ENCODE results near the gene ZBTB33.

The ZBTB33 gene

GRCh38 chrX:120260369-120260768 is 9.8 kb downstream of the ZBTB33 start:
- Mint-ChIP-seq H3K27me3 (ENCODE audit: low read depth, poor library complexity) (no peaks in the 10 kb centered on the region), H3K4me1 (no peaks in the 10 kb centered on the region), H3K9me3 (peaks cover 25% of the 10 kb centered on the region), H3K4me3 (no peak overlapping the region), H3K27ac (no peak overlapping the region), H3K36me3 (ENCODE audit: low read depth) (peaks cover 8% of the 10 kb centered on the region)
- TF ChIP-seq CTCF (IDR thresholded peaks at IDR 0.05) = no peak
- no peak for DNase-seq

GRCh38 chrX:120262859-120263708 is 12.5 kb downstream of the ZBTB33 start:
- TF ChIP-seq CTCF (IDR thresholded peaks at IDR 0.05) = no peak
- no peaks in the 10 kb centered on the region for H3K4me1 Mint-ChIP-seq
- no peak overlapping the region for H3K4me3 Mint-ChIP-seq
- DNase-seq = no peak
- H3K27ac Mint-ChIP-seq = no peak overlapping the region
- peaks cover 28% of the 10 kb centered on the region for H3K9me3 Mint-ChIP-seq
- no peaks in the 10 kb centered on the region for H3K36me3 Mint-ChIP-seq (ENCODE audit: low read depth)
- H3K27me3 Mint-ChIP-seq (ENCODE audit: low read depth, poor library complexity) = no peaks in the 10 kb centered on the region

GRCh38 chrX:120264341-120264740 is 13.7 kb downstream of the ZBTB33 start:
- no peaks in the 10 kb centered on the region for H3K27me3 Mint-ChIP-seq (ENCODE audit: low read depth, poor library complexity)
- DNase-seq = no peak
- H3K27ac Mint-ChIP-seq = no peak overlapping the region
- H3K9me3 Mint-ChIP-seq = peaks cover 24% of the 10 kb centered on the region
- no peaks in the 10 kb centered on the region for H3K36me3 Mint-ChIP-seq (ENCODE audit: low read depth)
- no peak overlapping the region for H3K4me3 Mint-ChIP-seq
- no peak for TF ChIP-seq CTCF (IDR thresholded peaks at IDR 0.05)
- H3K4me1 Mint-ChIP-seq = no peaks in the 10 kb centered on the region

- Mint-ChIP-seq H3K4me1 (no peaks in the 10 kb centered on the region), H3K27me3 (ENCODE audit: low read depth, poor library complexity) (peaks cover 2% of the 10 kb centered on the region), H3K36me3 (ENCODE audit: low read depth) (no peaks in the 10 kb centered on the region), H3K27ac (no peak overlapping the region), H3K4me3 (no peak overlapping the region), H3K9me3 (peaks cover 42% of the 10 kb centered on the region)
- no peak for DNase-seq
- no peak for TF ChIP-seq CTCF (IDR thresholded peaks at IDR 0.05)
Observed at GRCh38 chrX:120269373-120270035, 18.9 kb downstream of the ZBTB33 start.

GRCh38 chrX:120270567-120270966 is 20.0 kb downstream of the ZBTB33 start:
- H3K27ac Mint-ChIP-seq = no peak overlapping the region

More at GRCh38 chrX:120270567-120270966, 20.0 kb downstream of the ZBTB33 start:
- Mint-ChIP-seq H3K36me3 (ENCODE audit: low read depth) (no peaks in the 10 kb centered on the region), H3K27me3 (ENCODE audit: low read depth, poor library complexity) (peaks cover 2% of the 10 kb centered on the region), H3K4me1 (peaks cover 6% of the 10 kb centered on the region), H3K4me3 (no peak overlapping the region), H3K9me3 (peaks cover 38% of the 10 kb centered on the region)
- no peak for DNase-seq
- no peak for TF ChIP-seq CTCF (IDR thresholded peaks at IDR 0.05)
